Brain microvascular endothelial cell (primary cell): ENCODE data around the gene IL23R.

Experiments
- DNase-seq: peaks from one replicate; pipeline ENCODE4 v3.0.0-alpha.2; 2020
- H3K27ac ChIP-seq: fragments of 250-450 bp; sonication (Bioruptor Pico); 2 replicates; pipeline ENCODE4 v1.5.1; 2020; ENCODE audit warnings: mild to moderate bottlenecking, moderate library complexity
- H3K27me3 ChIP-seq: fragments of 250-450 bp; sonication (Bioruptor Pico); replicated peaks from 2 replicates; pipeline ENCODE4 v1.5.1; 2020; ENCODE audit warnings: mild to moderate bottlenecking
- H3K36me3 ChIP-seq: fragments of 250-450 bp; sonication (Bioruptor Pico); replicated peaks from 2 replicates; pipeline ENCODE4 v1.5.1; 2020; ENCODE audit warnings: mild to moderate bottlenecking
- H3K4me3 ChIP-seq: 2 replicates; pipeline ENCODE4 v1.5.1; 2011; ENCODE audit warnings: low read depth, mild to moderate bottlenecking, control low read depth, low read length, moderate library complexity
- in situ Hi-C: cut with HindIII; loops from 2 replicates; pipeline ENCODE4 v1.10.0; 2017; ENCODE audit warnings: low sequenced_read_pairs, low pct_ligation_motif_present
- TF ChIP-seq, protein P1 (sequence below): IDR thresholded peaks from 2 replicates; pipeline ENCODE4 v1.5.1; 2011; ENCODE audit warnings: low read depth, mild to moderate bottlenecking, moderate library complexity, low read length, control low read depth, inconsistent platforms; ENCODE audit errors: missing control alignments

The IL23R gene

DNA sequence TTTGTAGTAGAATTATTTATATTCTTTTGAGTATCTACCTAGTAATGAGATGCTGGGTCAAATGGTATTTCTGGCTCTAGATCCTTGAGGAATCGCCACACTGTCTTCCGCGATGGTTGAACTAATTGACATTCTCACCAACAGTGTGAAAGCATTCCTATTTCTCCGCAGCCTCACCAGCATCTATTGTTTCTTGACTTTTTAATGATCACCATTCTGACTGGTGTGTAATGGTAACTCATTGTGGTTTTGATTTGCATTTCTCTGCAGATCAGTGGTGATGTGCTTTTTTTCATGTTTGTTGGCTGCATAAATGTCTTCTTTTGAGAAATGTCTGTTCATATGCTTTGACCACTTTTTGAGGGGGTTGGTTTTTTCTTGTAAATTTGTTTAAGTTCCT, 15.3 kb upstream of the IL23R start:
- in situ Hi-C loops, result no loop called here
- TF ChIP-seq, protein P1, sequence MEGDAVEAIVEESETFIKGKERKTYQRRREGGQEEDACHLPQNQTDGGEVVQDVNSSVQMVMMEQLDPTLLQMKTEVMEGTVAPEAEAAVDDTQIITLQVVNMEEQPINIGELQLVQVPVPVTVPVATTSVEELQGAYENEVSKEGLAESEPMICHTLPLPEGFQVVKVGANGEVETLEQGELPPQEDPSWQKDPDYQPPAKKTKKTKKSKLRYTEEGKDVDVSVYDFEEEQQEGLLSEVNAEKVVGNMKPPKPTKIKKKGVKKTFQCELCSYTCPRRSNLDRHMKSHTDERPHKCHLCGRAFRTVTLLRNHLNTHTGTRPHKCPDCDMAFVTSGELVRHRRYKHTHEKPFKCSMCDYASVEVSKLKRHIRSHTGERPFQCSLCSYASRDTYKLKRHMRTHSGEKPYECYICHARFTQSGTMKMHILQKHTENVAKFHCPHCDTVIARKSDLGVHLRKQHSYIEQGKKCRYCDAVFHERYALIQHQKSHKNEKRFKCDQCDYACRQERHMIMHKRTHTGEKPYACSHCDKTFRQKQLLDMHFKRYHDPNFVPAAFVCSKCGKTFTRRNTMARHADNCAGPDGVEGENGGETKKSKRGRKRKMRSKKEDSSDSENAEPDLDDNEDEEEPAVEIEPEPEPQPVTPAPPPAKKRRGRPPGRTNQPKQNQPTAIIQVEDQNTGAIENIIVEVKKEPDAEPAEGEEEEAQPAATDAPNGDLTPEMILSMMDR, result no peak

DNA sequence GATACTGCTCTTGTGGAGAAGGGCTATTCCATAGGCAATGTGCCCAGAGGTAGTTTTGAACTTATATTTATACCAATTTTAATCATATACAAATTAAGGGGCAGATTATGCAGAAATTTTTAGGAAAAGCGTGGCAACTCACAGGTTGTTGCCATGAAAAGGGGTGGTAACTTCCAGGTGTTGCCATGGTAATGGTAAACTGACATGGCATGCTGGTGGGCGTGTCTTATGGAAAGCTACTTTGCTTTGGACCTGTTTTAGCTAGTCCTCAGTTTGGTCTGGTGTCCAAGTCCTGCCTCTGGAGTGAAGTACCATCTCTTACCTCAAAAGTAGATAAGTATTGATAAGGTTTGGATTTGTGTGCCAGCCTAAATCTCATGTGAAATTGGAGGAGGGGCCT, 7.9 kb upstream of the IL23R start:
- H3K36me3 ChIP-seq, result no peaks in the 10 kb centered on the region
- H3K27me3 ChIP-seq, result peaks cover 1% of the 10 kb centered on the region
- in situ Hi-C loops, result no loop called here
- H3K27ac ChIP-seq, result no peak overlapping the region
- H3K4me3 ChIP-seq, result no peak overlapping the region
- no peak for DNase-seq
- TF ChIP-seq, protein P1, result no peak

More for the DNA sequence above, 15.3 kb upstream of the IL23R start:
- Histone ChIP-seq H3K4me3 (no peak overlapping the region), H3K36me3 (no peaks in the 10 kb centered on the region), H3K27me3 (peaks cover 3% of the 10 kb centered on the region), H3K27ac (no peak overlapping the region)
- no peak for DNase-seq

DNA sequence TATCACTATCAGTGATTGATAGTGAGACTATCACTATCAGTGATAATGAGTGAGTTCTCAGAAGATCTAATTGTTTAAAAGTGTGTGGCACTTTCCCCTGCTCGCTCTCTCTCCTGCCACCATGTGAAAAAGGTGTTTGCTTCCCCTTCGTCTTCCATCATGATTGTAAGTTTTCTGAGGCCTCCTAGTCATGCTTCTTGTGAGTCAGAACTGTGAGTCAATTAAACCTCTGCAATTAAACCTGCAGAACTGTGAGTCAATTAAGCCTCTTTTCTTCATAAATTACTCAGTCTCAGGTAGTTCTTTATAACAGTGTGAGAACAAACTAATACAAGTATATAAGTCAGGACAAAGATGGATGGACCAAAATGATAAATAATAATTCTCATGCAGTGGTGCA, 7.0 kb upstream of the IL23R start:
- Histone ChIP-seq H3K4me3 (no peak overlapping the region), H3K36me3 (no peaks in the 10 kb centered on the region), H3K27ac (no peak overlapping the region), H3K27me3 (no peaks in the 10 kb centered on the region)
- no peak for DNase-seq
- TF ChIP-seq, protein P1, result no peak
- in situ Hi-C loops, result no loop called here

DNA sequence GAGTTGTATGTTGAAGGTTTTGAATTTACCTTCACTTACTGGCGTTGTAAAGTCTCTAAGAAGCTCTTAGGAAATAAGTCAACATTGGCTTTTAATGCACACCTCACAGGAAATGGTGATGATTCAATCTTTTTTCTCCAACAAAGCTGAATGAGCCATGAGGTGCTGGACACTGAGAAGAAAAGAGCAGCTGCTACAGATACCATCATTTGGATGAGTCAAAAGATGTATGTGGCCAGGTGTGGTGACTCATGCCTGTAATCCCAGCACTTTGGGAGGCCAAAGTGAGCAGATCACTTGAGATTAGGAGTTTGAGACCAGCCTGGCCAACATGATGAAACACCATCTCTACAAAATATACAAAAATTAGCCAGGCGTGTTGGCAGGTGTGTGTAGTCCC, 3.3 kb upstream of the IL23R start:
- in situ Hi-C loops, result no loop called here
- Histone ChIP-seq H3K36me3 (no peaks in the 10 kb centered on the region), H3K27me3 (no peaks in the 10 kb centered on the region), H3K27ac (no peak overlapping the region), H3K4me3 (no peak overlapping the region)
- DNase-seq, result peak; percentile 16
- TF ChIP-seq, protein P1, result no peak

DNA sequence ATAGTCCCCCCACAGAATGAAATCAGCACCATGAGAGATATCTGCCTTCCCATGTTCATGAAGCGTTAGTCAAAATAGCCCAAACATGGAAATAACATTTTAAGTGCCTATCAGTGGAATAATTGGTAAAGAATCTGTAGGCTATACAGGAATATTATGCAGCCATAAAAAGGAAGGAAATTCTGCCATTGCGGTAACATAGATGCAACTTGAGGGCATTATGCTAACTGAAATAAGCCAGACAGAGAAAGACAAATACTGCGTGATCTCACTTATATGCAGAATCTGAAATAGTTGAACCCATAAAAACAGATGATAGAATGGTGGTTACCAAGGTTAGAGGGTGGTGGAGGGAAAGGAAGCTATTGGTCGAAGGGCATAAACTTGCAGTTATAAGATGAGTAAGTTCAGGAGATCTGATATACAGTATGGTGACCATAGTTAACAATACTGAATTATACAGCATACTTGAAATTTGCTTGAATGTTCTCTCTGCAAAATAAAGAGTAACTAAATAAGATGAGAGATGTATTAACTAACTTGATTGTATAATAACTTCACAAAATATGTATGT, 699 bp upstream of the IL23R start:
- TF ChIP-seq, protein P1, result no peak
- H3K27me3 ChIP-seq, result no peaks in the 10 kb centered on the region
- no peak overlapping the region for H3K27ac ChIP-seq
- no peak for DNase-seq
- in situ Hi-C loops, result no loop called here
- no peak overlapping the region for H3K4me3 ChIP-seq
- H3K36me3 ChIP-seq, result no peaks in the 10 kb centered on the region

DNA sequence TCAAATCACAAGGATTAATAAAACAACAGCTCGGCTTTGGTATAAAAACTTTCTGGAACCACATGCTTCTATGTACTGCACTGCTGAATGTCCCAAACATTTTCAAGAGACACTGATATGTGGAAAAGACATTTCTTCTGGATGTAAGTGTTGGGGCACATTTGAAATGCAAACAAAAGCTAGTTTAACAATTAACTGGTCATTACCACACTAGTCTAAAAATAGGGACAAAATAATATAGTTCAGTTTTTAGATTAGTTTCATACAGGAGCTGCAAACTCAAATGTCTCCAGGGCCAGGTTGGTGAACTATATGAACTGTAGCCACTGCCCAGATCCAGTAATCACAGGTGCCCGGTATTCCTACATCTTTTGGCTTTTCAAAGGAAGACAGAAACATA, 3.2 kb downstream of the IL23R start:
- in situ Hi-C loops, result no loop called here
- Histone ChIP-seq H3K4me3 (no peak overlapping the region), H3K27ac (no peak overlapping the region), H3K36me3 (no peaks in the 10 kb centered on the region), H3K27me3 (no peaks in the 10 kb centered on the region)
- DNase-seq, result no peak
- TF ChIP-seq, protein P1, result no peak
